MCF 10A (cell line): ENCODE measurements around the gene ZNF598. TPM values are rescaled to one million over a fixed set of nuclear protein-coding genes. Genes with fewer than 3 reads are reported as not detected.

Source experiments
- BruUV-seq: library from RNA; stranded (reverse); fragments of 400-500 nt; replicated peaks from 2 replicates; lab custom pipeline; 2021; lab: Mats Ljungman, UMichigan
- CTCF ChIA-PET: fragments of 300-600 bp; sonication (Branson Sonifier 250); formaldehyde crosslinking; extraction: SDS; loops from one replicate; lab custom pipeline; 2021; ENCODE audit warnings: antibody characterized with exemption, inconsistent platforms; lab: Yijun Ruan, JAX
- POLR2A ChIA-PET: fragments of 300-600, 350-650 bp; sonication (Branson Sonifier 250); formaldehyde crosslinking; extraction: SDS; loops from one replicate; lab custom pipeline; 2020; ENCODE audit warnings: antibody characterized with exemption, inconsistent platforms; lab: Yijun Ruan, JAX
- DNase-seq: peaks from one replicate; pipeline ENCODE4 v3.0.0-alpha.2; 2018; ENCODE audit not compliant: unreplicated experiment
- H3K27ac Mint-ChIP-seq: one replicate; pipeline ENCODE4 v1.8.0; 2022; ENCODE audit warnings: mild to moderate bottlenecking, low read depth, mixed read lengths; ENCODE audit not compliant: unreplicated experiment
- H3K27me3 Mint-ChIP-seq: one replicate; pipeline ENCODE4 v1.8.0; 2022; ENCODE audit warnings: mixed read lengths; ENCODE audit not compliant: insufficient read depth, unreplicated experiment
- H3K36me3 Mint-ChIP-seq: one replicate; pipeline ENCODE4 v1.8.0; 2022; ENCODE audit warnings: mild to moderate bottlenecking, moderate library complexity, mixed read lengths; ENCODE audit not compliant: insufficient read depth, unreplicated experiment
- H3K4me1 Mint-ChIP-seq: one replicate; pipeline ENCODE4 v1.8.0; 2022; ENCODE audit warnings: mixed read lengths; ENCODE audit not compliant: insufficient read depth, unreplicated experiment
- H3K4me3 Mint-ChIP-seq: one replicate; pipeline ENCODE4 v1.8.0; 2022; ENCODE audit warnings: mild to moderate bottlenecking, moderate library complexity, mixed read lengths; ENCODE audit not compliant: unreplicated experiment
- H3K9me3 Mint-ChIP-seq: one replicate; pipeline ENCODE4 v1.8.0; 2022; ENCODE audit warnings: mixed read lengths; ENCODE audit not compliant: unreplicated experiment
- intact Hi-C: fragments of 100-400 bp; cut with micrococcal nuclease; formaldehyde crosslinking; loops from 2 replicates; pipeline ENCODE4 v1.14.1; 2022
- total RNA-seq: library from RNA; stranded (reverse); gene quantifications from 2 replicates; pipeline ENCODE4 v1.2.3, GENCODE V29; 2022
- TF ChIP-seq, protein P1 (sequence below): fragments of 200-600 bp; IDR thresholded peaks from one replicate; pipeline ENCODE4 v1.8.0; 2022; ENCODE audit warnings: antibody characterized with exemption, mild to moderate bottlenecking; ENCODE audit not compliant: unreplicated experiment

The ZNF598 gene
- total RNA-seq, 1 experiment from 2014 or later: 252 TPM

DNA sequence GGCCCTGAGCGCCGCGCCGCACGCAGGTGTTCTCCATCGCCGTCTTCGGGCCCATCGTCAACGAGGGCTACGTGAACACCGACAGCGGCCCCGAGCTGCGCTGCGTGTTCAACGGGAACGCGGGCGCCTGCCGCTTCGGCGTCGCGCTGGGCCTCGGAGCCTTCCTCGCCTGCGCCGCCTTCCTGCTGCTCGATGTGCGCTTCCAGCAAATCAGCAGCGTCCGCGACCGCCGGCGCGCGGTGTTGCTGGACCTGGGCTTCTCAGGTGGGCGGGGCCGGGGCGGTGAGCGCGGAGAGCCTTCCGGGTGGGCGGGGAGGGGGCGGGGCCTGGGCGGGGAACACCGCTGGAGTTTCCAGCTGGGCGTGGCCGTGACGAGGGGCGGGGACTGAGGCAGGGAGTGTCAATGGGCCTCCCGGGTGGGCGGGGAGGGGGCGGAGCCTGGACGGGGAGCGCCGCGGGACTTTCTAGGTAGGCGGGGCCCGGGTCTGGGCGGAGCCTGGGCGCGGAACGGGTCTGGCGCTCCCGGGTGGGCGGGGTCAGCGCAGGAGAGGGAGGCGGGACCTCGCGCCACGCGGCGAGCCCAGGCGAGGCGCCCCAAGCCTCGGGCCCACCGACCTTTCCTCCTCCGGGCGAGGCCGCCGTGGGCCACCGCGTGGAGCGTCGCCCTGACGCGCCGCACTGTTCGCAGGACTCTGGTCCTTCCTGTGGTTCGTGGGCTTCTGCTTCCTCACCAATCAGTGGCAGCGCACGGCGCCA is 17.5 kb downstream of the ZNF598 start:
- Mint-ChIP-seq H3K4me1 (peaks cover 18% of the 10 kb centered on the region), H3K36me3 (peaks cover 37% of the 10 kb centered on the region), H3K27ac (no peak overlapping the region), H3K27me3 (no peaks in the 10 kb centered on the region), H3K9me3 (no peaks in the 10 kb centered on the region), H3K4me3 (no peak overlapping the region)
- TF ChIP-seq, protein P1, sequence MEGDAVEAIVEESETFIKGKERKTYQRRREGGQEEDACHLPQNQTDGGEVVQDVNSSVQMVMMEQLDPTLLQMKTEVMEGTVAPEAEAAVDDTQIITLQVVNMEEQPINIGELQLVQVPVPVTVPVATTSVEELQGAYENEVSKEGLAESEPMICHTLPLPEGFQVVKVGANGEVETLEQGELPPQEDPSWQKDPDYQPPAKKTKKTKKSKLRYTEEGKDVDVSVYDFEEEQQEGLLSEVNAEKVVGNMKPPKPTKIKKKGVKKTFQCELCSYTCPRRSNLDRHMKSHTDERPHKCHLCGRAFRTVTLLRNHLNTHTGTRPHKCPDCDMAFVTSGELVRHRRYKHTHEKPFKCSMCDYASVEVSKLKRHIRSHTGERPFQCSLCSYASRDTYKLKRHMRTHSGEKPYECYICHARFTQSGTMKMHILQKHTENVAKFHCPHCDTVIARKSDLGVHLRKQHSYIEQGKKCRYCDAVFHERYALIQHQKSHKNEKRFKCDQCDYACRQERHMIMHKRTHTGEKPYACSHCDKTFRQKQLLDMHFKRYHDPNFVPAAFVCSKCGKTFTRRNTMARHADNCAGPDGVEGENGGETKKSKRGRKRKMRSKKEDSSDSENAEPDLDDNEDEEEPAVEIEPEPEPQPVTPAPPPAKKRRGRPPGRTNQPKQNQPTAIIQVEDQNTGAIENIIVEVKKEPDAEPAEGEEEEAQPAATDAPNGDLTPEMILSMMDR: no peak
- no TSS peak for BruUV-seq
- ChIA-PET POLR2A (no interaction called here), CTCF (interaction anchor here (0.6 to 1.5 kb wide), 2 partner anchors 12 to 159 kb away, joined by 3 to 6 read pairs; no protein-coding TSS in a partner anchor)
- peak; percentile 79 for DNase-seq
- intact Hi-C loops: no loop called here

DNA sequence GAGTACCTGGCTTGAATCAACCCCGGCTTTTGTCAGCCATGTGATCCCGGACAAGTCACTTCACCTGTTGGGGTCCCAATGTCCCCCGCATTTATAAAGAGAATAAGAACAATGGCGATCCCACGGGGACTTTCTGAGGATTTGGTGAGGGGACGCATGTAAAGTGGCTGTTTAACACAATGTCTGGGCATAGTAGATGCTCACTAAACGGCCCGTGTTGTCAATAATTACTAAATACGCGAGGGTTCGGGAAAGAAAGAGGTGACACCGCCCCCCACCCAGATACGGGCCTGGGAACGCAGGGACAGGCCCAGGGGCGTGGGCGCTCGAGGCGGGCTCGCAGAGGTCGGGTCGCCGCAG is 18.1 kb downstream of the ZNF598 start:
- ChIA-PET CTCF (interaction anchor here (0.5 kb wide), 1 partner anchor 25 kb away, joined by 3 read pairs; no protein-coding TSS in a partner anchor), POLR2A (no interaction called here)
- Mint-ChIP-seq H3K4me3 (no peak overlapping the region), H3K27ac (no peak overlapping the region), H3K4me1 (peaks cover 18% of the 10 kb centered on the region), H3K27me3 (no peaks in the 10 kb centered on the region), H3K9me3 (no peaks in the 10 kb centered on the region), H3K36me3 (peaks cover 32% of the 10 kb centered on the region)
- DNase-seq: no peak
- BruUV-seq: no TSS peak
- intact Hi-C loops: no loop called here
- TF ChIP-seq, protein P1: no peak

DNA sequence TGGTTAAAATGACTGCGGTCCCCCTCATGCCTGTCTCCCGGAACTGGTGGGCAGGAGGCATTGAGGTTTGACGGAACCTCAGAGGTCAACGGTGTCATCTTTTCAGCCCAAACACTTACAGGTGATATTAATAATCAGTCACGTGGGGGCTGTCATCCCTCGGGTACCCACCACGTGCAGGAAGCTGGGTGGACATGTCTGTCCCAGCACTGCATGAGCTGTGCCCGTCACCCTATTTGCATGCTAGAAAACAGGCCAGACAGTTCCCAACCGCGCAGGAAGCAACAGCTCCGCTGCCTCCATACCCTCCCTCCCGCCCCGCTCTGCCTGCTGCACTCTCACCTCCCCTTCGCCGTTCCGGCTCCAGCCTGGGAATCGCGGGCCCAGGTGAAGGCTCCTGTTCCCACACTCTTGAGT is 18.5 kb downstream of the ZNF598 start:
- TF ChIP-seq, protein P1: no peak

DNA sequence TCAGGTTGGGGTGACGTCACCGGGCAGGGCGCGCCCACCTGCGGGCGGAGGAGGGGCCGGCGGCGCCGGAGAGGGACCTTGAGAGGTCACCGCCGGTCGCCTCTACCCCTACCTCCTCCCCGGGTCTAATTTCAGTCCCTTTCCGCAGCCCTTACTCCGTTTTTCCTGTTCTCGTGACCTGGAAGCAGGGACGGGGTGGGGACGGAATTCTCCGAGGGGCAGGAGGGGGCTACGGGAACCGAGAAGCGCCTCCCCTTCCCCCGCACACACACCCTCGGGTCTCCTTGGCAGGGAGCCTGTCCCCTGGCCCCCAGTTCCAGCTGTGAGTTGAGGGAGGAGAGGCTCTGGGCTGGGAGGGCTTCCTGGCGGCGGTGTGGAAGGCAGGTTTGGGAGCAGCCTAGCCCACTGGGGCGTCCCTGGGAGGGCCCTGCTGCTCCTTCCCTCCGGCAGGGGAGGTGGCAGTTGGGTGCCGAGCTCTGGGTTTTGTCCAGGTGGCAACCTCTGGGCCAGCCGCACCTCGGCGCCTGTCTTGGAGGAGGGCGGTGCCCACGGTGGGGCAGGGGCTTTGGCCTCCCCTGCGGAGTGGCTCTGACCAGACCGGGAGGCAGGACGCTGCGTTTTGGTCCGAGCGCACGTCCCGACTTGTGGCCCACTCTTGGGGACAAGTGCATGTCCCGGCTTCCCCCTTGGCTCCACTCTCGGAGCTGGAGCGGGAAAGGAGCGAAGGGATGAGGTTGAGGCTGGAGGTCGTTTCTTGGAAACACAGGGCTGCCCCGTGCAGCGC is 19.1 kb downstream of the ZNF598 start:
- ChIA-PET POLR2A (interaction anchor here (0.7 kb wide), 2 partner anchors 11 to 48 kb away, joined by 3 to 4 read pairs; no protein-coding TSS in a partner anchor), CTCF (interaction anchor here (1.1 kb wide), 1 partner anchor 562 kb away, joined by 3 read pairs; no protein-coding TSS in a partner anchor)
- no peak for DNase-seq
- Mint-ChIP-seq H3K27me3 (no peaks in the 10 kb centered on the region), H3K4me3 (no peak overlapping the region), H3K27ac (no peak overlapping the region), H3K9me3 (no peaks in the 10 kb centered on the region), H3K36me3 (peaks cover 34% of the 10 kb centered on the region), H3K4me1 (peaks cover 17% of the 10 kb centered on the region)
- no TSS peak for BruUV-seq
- TF ChIP-seq, protein P1: no peak
- intact Hi-C loops: no loop called here

More for the DNA sequence above, 18.5 kb downstream of the ZNF598 start:
- no peak for DNase-seq
- Mint-ChIP-seq H3K27me3 (no peaks in the 10 kb centered on the region), H3K4me1 (peaks cover 18% of the 10 kb centered on the region), H3K27ac (no peak overlapping the region), H3K4me3 (no peak overlapping the region), H3K9me3 (no peaks in the 10 kb centered on the region), H3K36me3 (peaks cover 33% of the 10 kb centered on the region)
- intact Hi-C loops: no loop called here
- ChIA-PET CTCF (interaction anchor here (0.5 to 1.1 kb wide), 2 partner anchors 25 to 563 kb away, joined by 3 read pairs; no protein-coding TSS in a partner anchor), POLR2A (interaction anchor here (0.7 kb wide), 1 partner anchor 12 kb away, joined by 3 read pairs; no protein-coding TSS in a partner anchor)
- BruUV-seq: no TSS peak
